HG02571 (cell line): Measurements from ENCODE around the gene PRR19.

ENCODE experiments used
- ATAC-seq: cut with Tn5 transposase; IDR thresholded peaks from one replicate; pipeline ENCODE4 v1.9.1; 2021; ENCODE audit warnings: mild to moderate bottlenecking, moderate library complexity; ENCODE audit not compliant: unreplicated experiment

Gene PRR19

DNA sequence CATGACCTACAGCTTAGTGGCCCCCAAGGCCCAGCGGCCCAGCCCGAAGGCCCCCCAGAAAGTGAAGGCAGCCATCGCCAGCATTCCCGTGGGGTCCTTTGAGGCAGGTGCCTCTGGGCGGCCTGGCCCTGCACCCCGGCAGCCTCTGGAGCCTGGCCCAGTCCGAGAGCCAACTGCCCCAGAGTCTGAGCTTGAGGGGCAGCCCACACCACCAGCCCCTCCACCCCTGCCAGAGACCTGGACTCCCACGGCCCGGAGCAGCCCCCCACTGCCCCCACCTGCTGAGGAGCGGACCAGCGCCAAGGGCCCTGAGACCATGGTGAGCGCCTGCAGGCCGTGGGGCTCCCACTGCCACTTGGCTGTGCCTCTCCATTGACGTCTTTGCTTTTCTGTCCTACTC lies 9.0 kb upstream of the PRR19 start:
- ATAC-seq, result no peak

DNA sequence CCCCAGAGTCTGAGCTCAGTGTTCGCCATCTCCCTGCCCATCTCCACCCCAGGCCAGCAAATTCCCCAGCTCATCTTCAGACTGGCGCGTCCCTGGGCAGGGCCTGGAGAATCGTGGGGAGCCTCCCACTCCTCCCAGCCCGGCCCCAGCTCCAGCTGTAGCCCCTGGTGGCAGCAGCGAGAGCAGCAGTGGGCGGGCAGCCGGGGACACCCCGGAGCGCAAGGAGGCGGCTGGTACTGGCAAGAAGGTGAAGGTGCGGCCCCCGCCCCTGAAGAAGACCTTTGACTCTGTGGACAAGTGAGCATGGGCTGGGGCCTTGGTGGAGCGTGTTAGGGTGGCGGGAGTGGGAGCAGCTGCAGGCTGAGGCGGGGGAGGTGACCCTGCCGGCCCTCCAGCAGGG lies 8.4 kb upstream of the PRR19 start:
- no peak for ATAC-seq

DNA sequence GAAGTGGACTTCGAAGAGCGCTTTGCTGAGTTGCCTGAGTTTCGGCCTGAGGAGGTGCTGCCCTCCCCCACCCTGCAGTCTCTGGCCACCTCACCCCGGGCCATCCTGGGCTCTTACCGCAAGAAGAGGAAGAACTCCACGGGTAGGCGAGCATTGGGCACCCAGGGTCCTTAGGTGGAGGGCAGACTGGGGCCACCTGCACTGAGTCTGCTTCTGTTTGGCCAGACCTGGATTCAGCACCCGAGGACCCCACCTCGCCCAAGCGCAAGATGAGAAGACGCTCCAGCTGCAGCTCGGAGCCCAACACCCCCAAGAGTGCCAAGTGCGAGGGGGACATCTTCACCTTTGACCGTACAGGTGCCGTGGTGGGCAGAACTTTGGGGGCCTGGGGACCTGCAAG lies 8.0 kb upstream of the PRR19 start:
- no peak for ATAC-seq

DNA sequence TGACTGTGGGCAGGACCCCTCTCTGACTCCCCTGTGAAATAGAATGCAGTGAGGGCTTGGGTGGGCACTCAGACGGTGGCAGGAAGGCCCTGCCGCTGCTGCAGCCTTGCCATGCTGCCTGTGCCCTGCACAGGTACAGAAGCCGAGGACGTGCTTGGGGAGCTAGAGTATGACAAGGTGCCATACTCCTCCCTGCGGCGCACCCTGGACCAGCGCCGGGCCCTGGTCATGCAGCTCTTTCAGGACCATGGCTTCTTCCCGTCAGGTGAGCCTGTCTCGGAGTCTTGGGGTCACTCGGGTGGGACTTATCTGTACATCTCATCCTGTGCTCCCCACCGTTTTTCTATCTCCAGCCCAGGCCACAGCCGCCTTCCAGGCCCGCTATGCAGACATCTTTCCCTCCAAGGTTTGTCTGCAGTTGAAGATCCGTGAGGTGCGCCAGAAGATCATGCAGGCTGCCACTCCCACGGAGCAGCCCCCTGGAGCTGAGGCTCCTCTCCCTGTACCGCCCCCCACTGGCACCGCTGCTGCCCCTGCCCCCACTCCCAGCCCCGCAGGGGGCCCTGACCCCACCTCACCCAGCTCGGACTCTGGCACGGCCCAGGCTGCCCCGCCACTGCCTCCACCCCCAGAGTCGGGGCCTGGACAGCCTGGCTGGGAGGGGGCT lies 7.3 kb upstream of the PRR19 start:
- ATAC-seq, result no peak

DNA sequence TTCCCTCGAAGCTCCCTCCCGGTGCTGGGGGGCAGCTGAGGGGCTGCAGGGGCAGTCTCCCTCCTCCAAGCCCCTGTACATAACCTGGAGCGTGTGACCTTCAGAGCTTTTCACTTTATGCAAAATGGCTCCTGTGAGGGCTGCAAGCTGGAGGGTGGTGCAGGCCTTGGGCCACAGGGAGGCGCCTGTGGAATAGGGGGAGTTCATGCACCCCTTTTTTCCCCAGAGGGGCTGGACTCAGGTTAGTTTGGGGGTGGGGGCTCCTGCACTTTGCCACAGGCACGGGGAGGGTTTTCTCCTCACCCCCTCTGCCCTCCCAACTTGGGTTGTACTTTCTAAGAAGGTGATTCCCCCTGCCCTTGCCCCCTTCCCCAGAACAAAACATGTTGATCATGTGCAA lies 6.6 kb upstream of the PRR19 start:
- no peak for ATAC-seq

DNA sequence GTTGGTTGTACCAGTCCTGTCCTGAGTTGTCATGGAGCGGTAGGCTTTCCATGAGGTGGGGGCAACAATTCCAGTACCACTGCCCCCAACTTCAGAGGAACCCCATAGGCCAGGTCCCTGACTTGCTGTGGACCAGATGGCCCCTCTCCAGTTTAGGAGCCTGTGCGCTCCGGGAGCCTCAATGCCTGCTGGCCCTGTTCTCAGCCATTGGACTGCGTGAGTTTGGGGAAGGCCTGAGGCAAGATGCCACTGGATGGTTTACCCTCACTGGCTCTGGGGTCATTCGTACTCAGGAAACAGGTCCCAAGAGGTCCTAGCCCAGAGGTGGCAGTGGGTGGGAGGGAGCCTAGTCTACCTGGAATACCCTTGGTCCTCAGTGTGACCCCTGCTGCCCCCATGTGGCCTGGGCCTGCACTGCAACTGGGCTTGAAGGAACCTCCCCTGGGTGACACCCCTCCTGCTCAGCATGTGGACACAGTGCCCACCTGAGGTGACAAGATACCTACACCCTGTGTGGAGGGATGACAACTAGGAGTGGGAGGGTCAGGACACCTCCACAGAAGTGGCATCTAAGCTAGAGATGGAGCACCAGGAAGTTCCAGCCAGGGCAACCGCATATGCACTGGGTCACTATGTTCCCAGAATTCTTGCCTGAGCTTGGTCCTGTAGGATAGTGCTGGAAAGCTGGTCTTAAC lies 6.0 kb upstream of the PRR19 start:
- no peak for ATAC-seq

DNA sequence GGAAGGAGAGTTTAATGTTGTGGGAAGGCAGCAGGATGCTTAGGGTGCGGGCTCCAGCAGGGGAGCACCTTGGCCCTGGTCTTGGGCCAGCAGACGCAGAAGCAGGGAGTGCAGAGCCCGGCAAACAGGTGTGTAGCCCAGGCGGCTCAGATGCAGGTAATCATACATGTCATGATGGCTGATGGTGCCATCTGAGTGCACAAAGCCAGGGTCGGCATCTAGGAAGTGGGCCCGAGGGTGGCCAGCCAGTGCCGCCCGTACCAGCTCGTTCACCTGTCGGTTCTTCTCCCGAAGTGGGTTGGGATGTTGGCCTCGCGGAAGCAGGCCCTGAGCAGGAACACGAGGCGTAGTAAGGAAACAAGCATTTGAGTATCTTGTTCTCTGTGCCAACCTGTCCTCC lies 4.9 kb upstream of the PRR19 start:
- ATAC-seq, result no peak

DNA sequence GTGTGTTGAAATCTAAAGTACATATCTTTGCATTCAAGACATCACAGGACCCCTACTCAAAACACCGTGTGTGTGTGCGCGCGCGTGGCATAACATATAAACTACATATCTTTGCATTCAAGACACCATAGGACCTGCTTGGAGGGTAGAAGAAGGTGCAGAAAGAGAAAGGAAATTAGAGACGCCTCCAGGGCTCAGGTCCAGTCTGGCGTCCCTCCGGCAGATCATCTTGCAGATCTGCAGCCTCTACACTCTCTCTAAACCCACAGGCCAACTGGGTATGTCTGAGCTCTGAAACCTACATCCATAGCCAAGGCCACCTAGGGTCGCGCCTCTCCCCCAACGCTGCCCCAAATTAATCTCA lies 1.2 kb downstream of the PRR19 start:
- ATAC-seq, result no peak

DNA sequence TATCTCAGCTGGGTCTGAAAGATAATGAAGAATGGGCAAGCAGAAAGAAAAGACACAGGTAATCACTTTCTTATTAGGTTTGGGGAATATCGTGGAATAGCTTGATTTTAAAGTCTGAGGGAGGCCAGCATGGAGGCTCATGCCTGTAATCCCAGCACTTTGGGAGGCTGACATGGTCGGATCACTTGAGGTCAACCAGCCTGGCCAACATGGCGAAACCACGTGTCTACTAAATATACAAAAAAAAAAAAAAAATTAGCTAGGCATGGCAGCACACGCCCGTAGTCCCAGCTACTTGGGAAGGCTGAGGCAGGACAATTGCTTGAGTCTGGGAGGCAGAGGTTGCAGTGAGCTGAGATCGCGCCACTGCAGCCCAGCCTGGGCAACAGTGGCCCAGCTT lies 1.9 kb downstream of the PRR19 start:
- no peak for ATAC-seq

DNA sequence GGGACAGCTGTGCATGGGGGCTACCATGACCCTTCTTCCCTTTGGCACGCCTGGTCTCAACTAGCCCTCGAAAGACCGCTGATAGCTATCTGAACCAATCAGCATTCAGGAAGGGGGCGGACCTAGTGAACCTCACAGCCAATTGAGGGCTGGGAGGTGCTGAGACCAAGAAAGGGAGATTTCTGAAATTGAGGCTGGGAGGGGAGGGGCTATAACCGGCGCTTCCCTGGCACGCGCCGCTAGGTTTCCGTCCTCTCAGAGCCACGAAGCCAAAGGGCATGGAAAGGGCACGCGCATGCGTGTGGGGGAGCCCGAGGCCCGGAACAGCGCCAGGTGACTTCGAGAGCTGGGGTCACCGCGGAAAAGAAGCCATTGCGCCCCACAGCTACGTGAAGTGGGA lies 4.7 kb downstream of the PRR19 start:
- ATAC-seq, result no peak

DNA sequence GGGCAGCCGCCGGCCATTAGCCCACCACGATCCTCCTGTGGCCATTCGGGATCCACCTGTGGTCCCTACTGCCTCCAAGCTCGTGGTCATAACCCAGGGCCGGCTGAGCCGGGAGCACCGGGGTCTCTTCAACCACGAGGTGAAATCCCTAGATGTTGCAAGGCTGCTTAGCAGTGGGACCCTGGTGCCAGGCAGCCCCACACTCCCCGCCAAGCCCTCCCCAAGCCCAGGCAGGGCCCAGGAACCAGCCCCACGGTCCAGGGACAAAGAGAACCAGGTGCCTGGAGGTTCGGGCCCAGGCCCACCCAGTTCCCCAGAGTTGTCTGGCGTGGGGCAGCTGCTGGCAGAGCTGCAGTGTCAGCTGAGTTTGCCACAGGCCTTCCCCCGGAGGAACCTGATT lies 7.8 kb downstream of the PRR19 start:
- ATAC-seq, result no peak

DNA sequence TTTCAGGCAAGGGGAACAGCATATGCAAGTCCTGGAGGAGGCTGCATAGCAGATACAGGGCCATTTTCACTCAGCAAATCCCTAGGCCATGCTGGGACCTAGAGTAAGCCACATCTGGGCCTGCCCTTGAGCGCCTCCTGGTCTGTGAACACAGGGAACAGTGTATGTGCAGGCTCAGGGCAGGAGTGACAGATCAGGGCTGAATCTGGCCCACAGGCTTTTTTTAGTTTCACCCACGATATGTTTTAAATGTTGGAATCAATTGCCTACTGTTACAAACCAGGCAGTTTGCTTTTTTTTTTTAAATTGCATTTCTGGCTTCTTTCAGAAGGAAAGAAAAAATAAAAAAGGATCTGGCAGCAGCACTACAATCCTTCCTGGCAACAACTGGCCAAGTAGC lies 9.7 kb downstream of the PRR19 start:
- no peak for ATAC-seq

DNA sequence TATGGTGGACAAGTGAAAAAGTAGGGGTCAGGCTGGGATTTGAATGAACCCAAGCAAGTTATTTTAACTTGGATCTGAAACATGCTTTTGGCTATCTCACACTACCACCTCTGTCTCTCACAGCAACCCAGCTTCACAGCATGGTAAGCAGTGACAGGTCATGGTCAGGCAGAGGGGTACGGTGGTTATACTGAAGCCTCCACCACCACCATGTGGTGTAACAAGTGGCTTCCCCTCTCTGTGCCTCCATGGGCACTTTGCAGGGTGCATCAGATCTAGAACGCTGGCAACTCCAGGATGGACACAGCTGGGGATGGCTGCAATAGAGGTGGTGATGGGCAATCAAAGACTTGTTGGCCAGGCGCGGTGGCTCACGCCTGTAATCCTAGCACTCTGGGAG lies 10.4 kb downstream of the PRR19 start:
- ATAC-seq, result no peak

DNA sequence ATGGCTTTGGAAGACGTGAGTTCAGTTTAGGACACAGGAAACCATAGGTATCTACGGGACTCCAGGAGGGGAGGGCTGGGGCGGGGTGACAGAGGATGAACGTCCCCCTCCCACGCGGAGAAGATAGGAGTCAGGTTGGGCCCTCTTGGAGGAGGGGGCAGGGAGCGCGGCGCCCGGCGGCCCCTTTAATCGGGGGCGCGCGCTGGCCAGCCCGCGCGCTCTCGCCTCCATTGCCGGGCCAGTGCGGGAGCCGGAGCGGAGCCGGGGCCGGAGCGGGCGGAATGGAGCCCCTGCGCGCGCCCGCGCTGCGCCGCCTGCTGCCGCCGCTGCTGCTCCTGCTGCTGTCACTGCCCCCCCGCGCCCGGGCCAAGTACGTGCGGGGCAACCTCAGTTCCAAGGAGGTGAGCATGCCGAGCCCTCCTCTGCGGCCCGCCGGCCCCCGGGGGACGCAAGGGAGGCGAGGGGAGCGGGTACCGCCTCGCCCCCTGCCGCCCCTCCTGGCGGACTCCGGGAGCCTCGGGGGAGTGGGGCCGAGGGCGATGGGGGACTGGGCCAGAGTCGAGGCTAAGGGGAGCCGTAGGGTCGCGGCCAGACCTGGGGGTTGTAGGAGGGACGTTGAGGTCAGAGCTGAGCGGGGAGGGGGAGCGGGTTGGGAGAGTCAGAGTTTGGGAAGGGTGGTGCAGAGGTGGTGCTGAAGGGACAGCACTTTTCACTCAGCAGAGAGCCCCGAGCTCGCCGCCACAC lies 11.3 kb downstream of the PRR19 start, which contains the start of gene TMEM145:
TSS of gene TMEM145 (plus strand) at position 214 of the 744 bp plus-strand sequence. CDS start at position 282, 68 bp downstream.
- ATAC-seq, result no peak

DNA sequence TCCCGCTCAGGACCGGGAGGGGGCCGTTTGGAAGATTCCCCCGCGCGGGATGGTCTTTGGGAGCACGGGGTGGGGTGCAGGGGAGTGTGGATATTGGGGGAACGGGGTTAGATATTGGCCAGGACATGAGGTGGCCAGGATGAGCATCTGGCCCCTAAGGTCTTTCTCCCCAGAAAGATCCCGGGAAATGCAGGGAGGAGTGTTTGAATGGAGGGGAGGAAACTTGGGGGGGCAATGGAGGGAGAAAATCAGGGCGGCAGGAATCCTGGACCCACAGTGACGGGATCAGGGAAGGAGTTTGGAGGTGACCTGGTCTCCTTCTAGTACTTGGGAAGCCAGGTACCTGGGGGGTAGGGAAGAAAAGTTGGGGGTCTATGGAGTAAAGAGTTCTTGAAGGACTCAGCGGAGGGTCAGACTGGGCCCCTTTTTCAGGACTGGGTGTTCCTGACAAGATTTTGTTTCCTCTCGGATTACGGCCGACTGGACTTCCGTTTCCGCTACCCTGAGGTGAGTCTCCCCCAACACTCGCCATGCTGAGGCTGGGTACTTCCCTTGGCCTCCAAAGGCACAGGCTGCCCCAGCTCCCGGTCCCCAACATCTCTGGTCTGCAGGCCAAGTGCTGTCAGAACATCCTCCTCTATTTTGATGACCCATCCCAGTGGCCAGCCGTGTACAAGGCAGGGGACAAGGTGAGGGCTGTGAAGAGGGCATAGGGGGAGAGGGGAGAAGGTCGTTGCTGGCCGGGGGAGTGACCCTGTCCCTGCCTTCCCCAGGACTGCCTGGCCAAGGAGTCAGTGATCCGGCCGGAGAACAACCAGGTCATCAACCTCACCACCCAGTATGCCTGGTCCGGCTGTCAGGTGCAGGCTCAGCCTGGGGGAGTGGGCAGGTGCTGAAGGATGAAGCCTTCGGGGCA lies 12.2 kb downstream of the PRR19 start:
- ATAC-seq, result no peak

DNA sequence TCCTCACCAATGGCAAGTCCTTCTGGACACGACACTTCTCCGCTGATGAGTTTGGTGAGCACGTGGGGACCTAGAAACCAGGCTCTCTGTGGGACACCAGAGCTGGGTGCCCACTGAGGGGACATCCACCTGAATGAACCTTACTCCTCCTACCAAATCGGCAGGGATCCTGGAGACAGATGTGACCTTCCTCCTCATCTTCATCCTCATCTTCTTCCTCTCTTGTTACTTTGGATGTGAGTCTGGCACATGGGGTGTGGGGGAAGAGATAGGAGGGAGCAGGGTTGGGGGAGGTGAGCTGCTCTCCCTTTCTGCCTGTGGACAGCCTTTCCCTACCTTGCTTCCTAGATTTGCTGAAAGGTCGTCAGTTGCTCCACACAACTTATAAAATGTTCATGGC lies 13.1 kb downstream of the PRR19 start:
- no peak for ATAC-seq

DNA sequence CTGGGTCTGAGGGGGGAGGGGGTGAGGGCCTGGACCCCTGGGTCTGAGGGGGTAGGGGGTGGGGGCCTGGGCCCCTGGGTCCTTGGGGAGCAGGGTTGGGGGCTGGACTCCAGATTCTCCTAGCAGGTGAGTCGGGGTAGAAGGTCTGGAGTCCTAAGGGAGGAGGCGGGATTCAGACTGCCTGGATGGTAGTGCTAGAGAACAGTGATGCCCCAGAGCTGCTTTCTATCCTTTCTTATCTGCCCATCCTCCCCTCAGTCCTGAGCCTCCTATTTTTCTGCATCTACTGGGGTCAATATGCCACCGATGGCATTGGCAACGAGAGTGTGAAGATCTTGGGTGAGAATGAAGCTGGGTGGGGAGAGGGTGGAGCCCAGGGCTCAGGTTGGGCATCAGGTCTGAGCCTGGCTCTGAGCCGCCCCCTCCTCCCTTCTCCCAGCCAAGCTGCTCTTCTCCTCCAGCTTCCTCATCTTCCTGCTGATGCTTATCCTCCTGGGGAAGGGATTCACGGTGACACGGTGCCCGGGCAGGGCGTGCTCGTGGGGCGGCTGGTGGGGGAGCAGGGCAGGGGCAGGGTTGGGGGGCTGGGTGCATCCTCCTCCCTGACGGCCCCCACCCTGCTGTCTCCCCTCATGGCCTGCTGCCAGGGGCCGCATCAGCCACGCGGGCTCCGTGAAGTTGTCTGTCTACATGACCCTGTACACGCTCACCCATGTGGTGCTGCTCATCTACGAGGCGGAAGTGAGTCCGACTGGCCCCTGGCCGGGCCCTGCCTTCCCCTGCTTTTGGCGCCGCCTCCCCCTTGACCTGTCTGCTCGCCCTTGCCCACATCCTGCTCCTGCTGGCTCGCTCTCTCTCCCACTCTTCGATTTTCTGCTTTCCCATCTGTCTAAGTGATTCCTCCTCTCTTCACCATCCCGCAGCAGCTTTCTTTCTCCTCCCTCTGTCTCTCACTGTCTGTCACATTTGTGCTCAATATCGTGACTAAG lies 14.6 kb downstream of the PRR19 start:
- ATAC-seq, result no peak

DNA sequence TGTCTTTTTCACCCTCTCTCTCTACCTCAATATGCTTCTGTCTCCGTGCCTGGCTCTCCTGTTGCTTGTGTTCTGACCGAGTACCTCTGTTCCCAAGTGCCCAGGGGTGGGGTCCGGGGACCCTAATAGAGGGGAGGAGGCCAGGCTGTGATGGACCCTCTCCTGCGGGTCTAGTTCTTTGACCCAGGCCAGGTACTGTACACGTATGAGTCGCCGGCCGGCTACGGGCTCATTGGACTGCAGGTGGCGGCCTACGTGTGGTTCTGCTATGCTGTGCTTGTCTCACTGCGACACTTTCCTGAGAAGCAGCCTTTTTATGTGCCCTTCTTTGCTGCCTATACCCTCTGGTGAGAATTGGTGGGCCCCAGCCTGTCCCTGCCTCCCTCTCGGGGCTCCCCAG lies 15.6 kb downstream of the PRR19 start:
- ATAC-seq, result no peak

DNA sequence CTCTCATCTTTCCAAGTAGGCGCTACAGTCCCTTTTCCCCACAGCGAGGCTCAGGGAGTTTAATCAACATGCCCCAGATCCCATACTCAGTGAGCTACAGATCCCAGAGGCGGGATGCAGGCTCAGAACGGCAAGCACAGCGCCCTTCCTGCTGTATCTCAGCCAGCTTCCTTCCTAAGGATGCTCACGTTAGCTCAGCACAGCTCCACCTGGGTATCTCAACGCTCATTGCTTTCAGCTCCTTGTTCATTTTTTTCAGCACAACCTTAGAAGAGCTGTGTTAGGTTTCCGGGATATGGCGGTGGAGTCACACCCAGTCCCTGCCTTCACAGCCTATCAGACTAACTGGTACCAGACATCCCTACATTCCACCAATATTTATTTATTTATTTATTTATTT lies 20.4 kb downstream of the PRR19 start:
- no peak for ATAC-seq

DNA sequence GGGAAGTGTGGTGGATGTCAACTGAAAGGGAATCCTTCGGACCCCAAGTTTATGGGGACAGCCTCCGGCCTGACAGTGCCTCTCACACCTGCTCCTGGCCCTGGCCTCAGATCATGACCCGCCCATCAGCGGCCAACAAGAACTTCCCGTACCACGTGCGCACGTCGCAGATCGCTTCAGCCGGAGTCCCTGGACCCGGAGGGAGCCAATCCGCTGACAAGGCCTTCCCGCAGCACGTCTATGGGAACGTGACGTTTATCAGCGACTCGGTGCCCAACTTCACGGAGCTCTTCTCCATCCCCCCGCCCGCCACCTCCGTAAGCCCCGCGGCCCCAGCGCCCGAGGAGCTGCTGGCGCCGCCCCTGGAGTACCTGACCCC lies 21.5 kb downstream of the PRR19 start:
- no peak for ATAC-seq
